GM19455 (cell line): ENCODE data around the gene SULF2.

ENCODE experiments used
- ATAC-seq: cut with Tn5 transposase; IDR thresholded peaks from one replicate; pipeline ENCODE4 v1.9.1; 2021; ENCODE audit not compliant: unreplicated experiment

The SULF2 gene

DNA sequence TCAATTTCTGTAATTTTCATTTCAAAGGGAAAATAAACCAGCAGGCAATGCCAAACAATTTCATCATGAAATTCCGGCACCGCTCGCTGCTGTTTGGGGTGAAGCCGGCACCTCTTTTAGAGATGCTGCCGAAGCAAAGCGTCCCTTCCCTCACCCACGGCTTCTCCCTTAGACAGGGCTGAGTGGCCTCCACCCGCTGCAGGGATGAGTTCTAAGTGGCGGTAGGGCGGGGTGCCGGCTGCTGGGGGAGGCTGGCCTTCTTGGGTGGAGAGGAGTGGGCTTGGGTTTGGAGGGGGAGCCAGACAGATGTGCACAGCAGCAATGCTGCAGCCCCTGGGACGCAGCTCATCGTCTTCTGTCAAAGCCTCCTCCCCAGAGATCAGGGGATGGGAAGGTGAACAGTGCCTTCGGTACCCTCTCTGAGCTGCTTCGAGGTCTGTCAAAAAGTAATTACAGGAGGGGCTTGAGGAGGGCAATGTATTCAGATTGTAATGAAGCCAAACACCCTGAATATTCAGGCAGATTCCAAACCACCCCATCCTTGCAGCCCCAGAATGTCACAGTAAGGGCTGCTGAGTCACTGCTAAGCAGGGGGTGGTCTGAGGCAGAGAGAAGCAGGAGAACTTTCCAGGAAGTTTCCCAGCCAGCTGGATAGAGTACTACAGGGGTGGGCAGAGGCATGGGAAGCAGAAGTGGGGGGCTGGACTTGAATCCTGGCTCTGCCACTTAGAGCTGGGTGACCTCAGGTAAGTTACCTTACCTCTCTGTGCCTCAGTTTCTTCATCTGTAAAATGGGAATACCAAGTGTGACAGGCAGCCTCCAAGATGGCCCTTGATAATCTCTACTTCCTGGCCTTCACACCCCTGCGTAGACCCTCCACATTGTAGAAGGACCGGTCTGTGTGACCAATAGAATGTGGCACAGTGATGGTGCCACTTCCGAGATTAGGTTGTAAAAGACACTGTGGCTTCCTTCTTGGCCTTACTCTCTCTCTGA, 96.6 kb downstream of the SULF2 start:
- no peak for ATAC-seq

- ATAC-seq: no peak
Measured at GRCh38 chr20:47687095-47687987, 97.9 kb downstream of the SULF2 start.

DNA sequence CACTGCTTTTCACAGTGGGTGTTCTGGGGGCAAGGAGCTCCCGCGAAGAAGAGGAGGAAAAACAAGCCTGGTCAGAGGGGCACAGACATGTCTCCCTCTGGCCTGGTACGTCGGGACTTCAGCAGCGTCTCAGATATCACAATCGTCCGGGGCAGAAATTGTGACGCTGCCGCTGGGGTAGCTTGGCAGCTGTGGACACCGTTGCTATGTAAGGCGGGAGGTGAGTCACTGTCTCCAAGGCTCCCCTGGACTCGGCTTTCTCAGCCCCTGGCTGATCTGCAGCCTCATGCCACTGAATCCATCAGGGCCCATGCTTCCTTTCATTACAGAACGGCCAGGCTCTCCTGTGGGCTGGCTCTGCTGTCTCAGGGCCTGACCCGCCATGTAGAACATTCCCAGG, 98.7 kb downstream of the SULF2 start:
- ATAC-seq: no peak

DNA sequence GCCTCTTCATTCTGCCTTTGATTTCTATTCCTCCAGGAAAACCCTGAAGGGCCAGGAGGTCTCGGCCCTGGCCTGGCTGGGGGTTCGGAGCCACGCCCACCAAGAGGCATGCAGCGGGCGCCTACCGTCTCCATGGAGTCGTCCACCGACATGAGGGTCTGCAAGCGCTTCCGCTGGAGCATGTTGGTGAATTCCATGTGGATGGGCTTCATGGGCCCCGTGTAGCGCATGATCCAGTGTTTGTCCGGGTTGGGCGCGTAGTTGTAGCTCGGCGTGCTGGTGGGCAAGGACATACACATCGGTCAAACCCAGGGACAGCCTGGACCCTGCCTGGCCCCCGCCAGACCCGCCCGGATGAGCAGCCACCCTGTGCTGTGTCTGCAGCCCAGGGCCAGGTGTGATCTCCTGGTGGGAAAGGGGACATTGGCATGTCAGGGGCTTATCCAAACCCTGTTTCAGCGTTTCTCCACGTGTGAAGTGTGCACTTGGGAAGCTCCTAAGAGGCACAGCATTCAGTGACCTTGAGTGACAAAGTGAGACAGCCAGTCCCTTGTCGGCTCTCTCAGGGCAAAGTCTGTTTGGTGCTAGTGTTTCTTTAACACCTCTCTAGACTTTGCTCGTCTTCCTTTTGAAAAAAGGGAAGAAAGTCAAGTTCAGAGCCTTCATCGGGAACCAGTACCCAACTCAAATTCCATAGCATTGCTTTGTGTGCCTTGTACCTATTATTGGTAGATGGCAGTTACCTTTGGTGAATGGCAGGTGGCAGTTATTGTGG, 100.8 kb downstream of the SULF2 start:
- ATAC-seq: no peak

DNA sequence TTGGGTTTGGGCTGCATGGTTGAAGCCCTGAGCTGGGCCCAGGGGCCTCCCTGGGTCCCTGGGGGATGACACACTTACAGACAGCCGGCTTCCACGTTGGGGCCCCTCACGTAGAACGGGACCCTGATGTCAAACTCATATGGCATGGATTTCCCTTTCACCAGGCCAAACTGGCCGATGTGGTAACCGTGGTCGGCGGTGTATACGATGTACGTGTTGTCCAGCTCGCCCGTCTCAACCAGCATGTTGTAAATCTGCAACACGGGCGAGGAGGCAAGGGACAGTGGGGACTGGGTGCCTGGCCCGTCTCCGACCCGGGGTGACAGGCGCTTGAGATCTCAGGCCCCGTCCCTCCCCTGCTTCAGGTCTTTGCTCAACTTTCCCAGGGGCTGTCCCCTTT, 102.4 kb downstream of the SULF2 start:
- ATAC-seq: no peak

- no peak for ATAC-seq
Measured at GRCh38 chr20:47682028-47682783, 103.1 kb downstream of the SULF2 start.

DNA sequence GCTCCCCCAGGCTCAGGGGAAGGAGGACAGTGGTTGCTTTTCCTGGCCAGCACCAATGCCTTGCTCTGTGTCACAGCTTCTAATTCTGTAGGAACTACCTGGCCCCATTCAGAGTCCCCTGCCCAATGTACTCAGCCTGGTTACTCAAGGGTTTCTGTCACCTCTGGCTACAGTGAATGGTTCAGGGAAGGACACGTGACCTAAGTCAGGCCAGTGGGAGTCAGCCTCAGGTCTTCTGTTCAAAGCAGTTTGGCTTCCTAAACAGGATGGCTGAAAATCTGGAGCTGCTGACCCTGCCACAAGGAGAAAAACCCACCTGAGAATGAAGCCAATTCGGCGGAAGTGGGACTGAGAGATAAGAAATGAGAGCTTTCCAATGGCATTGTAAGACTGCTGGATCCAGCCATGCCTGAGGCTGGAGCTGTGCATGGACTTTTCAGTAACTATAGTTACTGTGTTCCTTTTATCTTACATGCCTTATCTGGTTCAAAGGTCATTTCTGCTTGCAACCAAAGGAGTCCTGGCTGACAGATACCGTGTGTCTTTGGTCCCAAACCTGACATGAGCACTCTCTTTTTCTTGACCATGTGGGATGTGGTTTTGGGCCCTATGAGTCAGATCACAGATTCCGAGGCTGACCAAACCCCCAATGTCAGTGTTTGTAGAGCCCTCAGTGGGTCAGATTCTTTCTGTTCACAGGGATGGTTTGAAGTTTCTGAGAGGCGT, 104.3 kb downstream of the SULF2 start:
- no peak for ATAC-seq

DNA sequence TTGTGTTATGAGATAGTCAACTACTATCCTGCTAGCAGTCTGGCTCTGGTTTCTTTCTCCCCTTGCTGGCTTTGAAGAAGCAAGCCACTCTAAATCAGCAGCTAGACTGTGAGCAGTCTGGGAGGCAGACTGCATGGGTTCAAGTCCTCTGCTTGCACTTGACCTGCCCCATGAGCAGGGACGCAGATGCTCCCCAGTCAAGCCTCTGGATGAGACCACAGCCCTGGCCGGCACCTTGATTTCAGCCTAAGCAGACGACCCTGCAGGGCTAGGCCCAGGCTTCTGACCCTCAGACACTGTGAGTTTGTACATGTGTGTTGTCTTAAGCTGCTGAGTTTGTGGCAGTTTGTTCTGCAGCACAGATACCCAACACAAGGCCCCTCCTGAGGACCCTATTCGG, 105.8 kb downstream of the SULF2 start:
- ATAC-seq: no peak

GRCh38 chr20:47678536-47678935, 106.7 kb downstream of the SULF2 start:
- ATAC-seq: no peak

DNA sequence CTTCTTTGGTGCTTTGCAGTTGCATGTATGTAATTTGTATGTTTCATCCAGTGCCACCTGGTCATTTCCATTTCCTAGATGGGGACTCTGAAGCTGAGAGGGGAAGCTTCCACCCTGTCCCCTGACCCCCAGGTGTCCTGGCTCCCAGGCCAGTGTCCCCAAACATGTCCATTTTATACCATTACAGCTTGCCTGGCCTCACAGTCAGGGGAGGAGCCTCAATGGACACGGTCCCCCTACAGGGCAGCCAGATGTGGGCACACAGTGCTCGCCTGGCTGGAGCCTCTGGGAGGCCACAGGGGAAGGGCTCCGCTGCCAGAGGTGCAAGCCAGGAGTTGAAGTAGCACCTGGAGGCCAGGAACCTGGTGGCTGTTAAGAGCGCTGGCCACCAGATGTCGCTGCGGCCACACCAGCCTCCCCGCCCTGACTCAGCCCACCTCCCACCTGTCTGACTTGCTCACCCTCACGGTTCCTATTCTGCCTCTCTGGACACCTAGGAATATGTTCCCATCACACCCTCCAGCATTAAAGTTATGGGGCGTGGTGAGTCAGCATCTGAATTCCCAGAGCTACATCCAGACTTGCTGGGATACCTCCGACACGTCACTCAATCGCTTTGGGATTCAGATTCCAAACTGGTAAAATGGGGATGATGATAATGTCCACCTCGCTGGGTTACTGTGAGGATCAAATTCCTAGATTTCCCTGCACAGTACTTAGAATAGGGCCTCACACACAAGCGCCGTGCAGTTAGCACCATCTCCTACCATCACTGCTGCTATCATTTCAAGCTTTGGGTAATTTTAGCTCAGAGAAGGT, 107.4 kb downstream of the SULF2 start:
- ATAC-seq: no peak

DNA sequence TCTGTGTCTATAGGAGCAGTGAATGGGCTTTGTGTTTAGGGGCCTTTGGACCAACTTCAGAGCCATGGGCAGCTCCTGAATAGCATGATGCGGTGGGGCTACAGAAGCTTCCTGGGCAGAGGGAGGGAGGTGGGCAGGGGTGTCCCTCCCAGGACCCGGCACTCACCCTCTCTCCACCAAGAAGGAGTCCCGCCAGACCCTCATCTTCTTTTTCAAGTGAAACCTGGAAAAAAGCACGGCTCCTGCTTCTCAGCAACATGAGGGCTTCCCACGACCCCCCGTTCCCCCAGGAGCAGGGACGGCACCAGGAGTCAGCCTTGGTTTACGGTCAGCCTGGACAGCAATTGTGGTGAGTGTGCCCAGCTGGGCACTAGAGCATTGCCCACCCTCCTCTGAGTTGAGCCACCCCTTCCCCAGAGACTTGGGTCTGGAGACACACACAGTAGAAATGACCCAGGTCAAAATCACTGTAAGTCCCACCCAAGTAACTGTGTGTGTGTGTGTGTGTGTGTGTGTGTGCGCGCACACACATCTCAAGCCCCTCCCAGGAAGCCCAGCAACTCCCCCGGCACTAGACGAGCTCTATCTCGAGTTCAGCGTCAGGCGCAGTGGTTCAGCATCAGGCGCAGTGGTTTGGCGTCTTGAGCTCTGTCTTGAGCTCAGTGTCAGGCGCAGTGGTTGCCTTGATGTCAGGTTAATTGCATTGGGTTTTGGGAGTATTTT, 108.2 kb downstream of the SULF2 start:
- ATAC-seq: no peak

DNA sequence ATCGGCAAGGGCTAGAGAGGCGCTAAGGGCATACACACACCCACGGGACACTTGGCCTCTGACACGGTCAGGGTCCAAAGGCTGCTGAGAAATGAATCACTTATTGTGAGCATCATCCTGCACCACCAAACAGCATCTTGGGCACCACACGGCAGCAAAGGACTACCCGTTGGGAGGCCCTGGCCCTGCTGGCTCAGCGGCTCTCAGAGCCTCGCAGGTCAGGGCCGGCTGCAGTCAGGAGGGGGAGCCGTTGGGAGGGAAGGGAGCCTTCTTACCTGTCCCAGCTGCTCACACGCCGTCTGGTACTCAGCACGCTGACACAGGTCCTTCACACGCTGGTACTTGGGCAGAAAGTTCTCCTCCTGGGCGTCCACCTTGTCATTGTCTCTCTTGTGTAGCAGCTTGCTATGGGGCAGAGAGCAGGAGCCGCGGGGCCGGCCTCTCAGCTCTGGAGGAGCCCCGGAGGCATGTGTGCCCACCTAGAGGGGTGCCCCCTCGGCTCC, 109.0 kb downstream of the SULF2 start:
- no peak for ATAC-seq

DNA sequence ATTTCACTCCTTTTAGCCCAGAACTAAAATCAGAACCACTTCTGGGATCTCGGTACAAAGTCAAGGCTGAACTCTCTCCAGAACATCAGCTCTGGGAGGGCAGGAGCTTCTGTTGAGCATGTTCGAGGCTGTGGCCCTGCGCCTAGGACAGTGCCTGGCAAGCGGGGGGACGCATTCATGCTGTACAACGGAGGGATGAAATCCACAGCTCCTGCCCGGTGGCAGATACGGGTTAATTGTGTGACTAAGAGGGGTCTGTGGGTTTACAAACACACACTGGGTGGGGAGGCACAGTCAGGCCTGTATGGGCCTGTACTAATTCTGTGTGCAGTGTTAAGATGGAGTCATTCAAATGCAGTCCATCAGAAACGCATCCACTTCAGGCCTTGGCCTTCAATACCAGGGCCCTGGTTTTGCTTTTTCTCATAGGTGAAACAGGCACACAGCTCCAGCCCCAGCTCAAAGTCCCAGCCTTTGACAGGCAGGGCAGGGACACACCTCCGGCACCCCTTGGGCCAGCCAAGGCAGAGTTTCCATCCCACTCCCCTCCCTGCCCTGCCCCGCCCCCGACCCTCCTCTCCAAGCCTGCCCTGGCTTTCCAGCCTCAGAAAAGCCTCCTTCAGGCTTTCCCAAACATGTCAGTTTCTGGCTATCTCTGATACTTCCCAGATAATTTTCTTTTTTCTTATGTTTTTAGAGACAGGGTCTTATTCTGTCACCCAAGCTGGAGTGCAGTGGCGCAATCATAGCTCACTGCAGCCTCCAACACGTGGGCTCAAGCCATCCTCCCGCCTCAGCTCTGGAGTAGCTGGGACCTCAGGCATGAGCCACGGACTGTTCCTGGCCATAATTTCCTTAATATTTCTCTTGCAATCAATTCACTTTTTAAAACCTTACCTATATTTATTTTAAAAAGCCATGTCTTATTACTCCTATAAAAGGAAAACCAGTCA, 109.8 kb downstream of the SULF2 start:
- ATAC-seq: no peak

DNA sequence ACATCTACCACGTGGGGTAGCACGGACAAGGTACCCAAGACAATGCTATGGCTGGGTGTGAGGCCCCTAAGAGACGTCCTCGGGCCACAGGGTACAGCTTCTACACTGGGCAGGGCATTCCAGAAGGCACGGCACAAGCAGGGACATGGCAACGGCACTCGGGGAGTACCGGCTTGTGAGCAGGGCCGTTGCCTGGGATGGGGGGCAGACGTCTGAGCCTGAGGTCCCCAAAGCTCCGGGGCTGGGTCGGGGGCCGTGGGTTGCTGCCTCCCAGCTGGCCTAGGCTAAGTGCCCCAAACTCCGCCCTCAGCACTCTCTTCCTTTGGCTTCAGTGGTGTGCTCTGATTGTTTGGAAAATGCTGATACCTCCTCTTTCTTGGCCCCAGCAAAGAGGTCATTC, 110.6 kb downstream of the SULF2 start:
- ATAC-seq: no peak

GRCh38 chr20:47674145-47674544, 111.1 kb downstream of the SULF2 start:
- no peak for ATAC-seq

GRCh38 chr20:47673671-47673955, 111.7 kb downstream of the SULF2 start:
- ATAC-seq: no peak
